Head of caudate nucleus (tissue), 42 donors: ENCODE results near the gene HTT.
"Not testable (repeated sequence)": the region's sequence is repeated elsewhere in the genome, so short reads cannot be mapped to it uniquely, and the experiment has no call there.

Source experiments
- DNase-seq, 42 donors: peaks; one replicate each; pipeline versions ENCODE4 v3.0.0 to v3.0.0-alpha.2; 2020 to 2021; ENCODE audit warnings: mixed read lengths in 7 of 42
- intact Hi-C: fragments of 100-400 bp; cut with DNase I; formaldehyde crosslinking; loops from one replicate; pipeline ENCODE4 v1.15.0; 2022

Gene HTT

DNA sequence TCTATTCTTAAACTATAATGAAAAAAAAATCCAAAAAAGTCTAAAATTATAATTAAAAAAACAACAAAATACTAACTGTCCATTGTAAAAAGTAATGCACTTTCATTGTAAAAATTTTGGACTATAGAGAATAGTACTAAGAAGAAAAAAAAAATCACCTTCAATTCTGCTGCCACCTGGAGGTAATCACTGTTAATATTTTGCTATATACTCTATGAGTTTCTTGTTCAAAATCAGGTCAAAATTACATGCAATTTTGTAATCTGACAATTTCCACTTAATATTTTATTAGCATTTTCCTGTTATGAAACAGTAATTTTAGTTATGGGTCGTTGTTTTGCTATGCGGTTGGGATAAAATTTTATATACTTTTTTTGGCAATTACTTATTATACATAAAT is 62.0 kb downstream of the HTT start:
- intact Hi-C loops, result no loop called here
- no peak for DNase-seq

DNA sequence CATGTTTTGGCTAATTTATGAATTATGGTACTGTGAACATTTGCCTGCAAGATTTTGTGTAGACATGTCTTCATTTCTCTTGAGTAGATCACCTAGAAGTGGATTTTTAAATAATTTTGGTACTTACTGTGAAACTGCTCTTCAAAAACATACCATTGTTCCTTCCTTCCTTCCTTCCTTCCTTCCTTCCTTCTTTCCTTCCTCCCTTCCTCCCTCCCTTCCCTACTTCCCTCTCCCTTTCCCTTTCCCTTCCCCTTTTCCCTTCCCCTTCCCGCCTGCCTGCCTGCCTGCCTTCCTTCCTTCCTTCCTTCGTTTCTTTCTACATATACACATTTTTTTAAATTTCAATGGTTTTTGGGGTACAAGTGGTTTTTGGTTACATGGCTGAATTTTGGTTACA is 63.4 kb downstream of the HTT start:
- DNase-seq, result no peak
- intact Hi-C loops, result no loop called here

GRCh38 chr4:3145234-3145924 is 70.9 kb downstream of the HTT start:
- DNase-seq, result no peak
- intact Hi-C loops, result no loop called here

- DNase-seq, result no peak
- intact Hi-C loops, result no loop called here
Observed at GRCh38 chr4:3148926-3149325, 74.4 kb downstream of the HTT start.

DNA sequence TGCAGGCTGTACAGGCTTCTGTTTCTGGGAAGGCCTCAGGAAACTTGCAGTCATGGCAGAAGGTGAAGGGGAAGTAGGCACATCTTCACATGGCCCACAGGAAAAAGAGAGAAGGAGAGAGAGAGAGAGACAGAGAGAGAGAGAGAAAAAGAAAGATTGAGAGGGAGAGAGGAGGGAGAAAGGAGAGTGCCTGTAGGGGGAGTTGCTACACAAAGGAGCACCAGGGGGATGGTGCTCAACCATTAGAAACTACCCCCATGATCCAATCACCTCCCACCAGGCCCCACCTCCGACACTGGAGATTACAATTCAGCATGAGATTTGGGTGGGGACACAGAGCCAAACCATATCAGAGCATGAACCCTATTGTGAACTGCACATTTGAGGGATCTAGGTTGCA is 76.8 kb downstream of the HTT start:
- DNase-seq, result not testable (repeated sequence)

DNA sequence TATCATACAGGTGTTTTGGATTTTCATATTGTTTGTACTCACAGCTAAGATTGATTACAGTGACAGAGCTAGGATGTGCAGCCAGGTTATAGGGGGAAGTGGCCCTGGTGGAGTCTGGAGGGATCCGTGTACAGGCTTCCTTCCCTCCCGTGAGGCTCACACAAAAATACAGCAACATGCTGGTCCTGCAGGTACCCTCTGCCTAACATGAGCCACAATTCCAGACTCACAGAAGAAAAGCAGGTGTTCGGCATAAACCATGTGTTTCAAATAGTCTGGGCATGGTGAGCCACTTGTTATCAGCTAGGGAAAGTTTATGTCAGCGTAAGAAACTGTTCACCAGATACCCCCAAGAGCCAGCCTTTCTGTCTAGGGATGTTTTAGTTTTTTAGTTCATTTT is 82.9 kb downstream of the HTT start:
- intact Hi-C loops, result no loop called here
- no peak for DNase-seq

More for the DNA sequence above, 76.8 kb downstream of the HTT start:
- intact Hi-C loops, result not testable (repeated sequence)

DNA sequence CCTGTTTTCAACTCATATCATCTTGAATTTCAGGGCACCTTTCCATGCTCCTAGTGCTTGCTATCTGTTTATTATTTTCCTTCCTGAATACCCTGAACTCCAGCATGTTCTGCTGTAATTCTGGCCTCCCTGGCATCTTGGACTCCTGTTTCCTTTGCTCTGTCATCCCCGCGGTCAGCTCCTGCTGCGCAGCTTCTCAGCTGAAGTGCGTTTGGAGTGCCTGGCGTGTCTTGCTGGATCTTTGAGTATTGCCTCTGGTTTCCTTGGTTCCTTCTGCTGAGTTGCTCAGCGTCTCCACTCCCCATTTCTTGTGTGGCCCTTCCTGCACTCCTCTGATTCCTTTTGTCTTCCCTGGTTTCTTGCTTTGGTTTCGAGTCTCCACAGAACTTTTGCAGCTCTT is 84.4 kb downstream of the HTT start:
- DNase-seq, result no peak
- intact Hi-C loops, result no loop called here

DNA sequence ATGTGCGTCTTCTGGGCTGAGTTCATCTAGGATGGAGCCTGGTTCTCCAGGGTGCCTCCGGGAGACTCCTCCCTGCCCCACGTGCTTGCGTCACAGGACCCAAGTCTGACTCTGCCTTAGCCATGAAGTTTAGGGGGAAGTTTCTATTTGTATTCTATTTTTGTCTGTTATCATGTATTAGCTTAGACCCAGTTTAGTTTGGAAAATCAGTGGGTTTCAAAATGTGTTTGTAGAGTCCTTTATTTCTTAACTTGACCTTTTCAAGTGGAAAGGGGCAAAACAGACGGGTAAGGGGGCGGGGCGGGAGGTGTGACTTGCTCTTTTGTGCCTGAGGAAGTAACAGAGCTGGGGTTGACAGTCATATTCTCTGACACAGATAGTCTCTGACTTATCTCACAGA is 86.0 kb downstream of the HTT start:
- intact Hi-C loops, result no loop called here
- no peak for DNase-seq

GRCh38 chr4:3161044-3161443 is 86.6 kb downstream of the HTT start:
- intact Hi-C loops, result not testable (repeated sequence)

GRCh38 chr4:3166434-3166833 is 92.0 kb downstream of the HTT start:
- intact Hi-C loops, DNase-seq: not testable (repeated sequence)

More at GRCh38 chr4:3161044-3161443, 86.6 kb downstream of the HTT start:
- not testable (repeated sequence) for DNase-seq

GRCh38 chr4:3168029-3168428 is 93.5 kb downstream of the HTT start:
- DNase-seq, result no peak

DNA sequence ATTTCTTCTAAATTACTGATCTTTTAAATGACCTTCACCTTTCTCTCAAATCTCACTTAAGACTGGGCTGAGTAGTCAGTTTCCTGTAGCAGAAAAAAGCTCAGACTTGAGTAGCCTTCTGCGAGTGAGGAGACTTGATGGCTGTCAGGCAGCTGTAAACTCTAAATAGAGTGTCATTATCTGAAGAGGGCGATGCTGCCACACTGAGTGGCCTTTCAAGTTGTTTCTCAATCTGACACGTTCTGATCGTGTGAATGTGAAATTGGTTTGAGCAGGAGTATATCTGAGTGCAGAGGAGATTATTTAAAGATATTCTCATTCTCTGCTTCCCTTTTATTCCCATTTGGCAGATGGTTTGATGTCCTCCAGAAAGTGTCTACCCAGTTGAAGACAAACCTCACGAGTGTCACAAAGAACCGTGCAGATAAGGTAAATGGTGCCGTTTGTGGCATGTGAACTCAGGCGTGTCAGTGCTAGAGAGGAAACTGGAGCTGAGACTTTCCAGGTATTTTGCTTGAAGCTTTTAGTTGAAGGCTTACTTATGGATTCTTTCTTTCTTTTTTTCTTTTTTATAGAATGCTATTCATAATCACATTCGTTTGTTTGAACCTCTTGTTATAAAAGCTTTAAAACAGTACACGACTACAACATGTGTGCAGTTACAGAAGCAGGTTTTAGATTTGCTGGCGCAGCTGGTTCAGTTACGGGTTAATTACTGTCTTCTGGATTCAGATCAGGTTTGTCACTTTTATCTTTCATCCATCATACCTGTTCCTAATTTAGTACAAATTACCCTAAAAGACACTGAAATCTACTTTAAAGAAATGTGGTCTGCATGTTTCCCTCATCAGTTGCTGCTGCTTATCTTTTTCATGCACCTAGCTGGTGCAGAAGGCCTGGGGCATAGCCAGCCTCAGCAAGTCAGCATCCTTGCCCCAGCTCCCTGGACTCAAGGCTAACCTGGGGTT is 100.2 kb downstream of the HTT start:
- no peak for DNase-seq
- intact Hi-C loops, result no loop called here

More at GRCh38 chr4:3168029-3168428, 93.5 kb downstream of the HTT start:
- intact Hi-C loops, result no loop called here

DNA sequence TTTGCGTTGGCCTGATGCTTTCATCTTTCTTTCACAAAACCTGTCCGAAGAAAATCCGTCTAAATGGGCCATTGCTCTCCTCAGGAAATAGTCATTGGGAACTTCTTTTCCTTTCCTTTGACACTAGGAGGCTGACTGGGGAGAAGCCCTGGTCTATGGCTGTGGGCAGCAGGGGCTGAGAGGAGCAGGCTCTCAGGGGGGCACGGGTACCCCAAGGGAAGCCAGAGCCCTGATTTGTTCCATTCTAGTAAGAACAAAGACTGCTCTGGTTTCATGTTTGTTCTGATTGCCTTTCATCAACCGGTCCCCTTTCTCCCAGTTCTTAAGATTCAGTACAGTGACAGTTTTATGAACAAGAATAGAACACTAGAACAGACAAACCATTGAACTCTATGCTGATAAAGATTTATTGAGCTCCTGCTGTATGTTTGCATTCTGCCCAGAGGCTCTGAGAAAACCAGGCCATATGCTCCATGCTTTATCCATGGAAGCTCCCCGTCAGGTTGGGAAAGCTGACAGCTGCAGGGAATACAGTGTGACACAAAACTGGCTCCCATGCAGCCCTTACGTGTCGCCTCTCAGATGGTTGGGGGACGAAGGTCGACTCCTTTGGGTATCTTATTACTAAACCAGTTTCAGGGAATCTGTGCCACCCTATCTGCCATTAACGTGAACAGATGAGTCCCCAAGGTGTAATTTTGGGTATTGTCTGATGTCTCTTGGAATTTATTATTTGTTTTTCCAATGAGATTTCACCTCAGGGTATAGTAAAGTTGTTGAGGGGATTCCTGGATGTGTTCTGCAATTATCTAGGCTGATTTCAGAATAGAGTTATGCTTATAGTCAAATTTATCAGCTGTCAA is 102.1 kb downstream of the HTT start:
- intact Hi-C loops, result no loop called here
- DNase-seq, result no peak

DNA sequence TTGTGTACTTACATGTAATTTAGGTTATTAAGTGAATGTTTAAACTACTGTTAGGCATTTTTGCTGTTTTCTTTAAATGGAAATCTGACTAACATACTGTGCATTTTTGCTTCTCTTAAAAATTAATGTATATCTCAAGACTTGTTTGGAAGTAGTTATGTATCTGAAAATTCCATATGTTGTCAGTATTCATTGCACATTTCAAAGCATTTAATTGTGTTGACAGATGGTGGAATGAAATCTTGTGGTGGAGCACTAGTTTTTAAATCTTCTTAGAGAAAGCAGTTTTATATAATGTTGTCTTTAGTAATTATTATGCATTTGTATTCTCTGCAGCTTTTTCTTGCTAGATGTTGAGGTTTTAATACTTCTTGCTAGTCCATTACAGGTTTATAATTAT is 102.9 kb downstream of the HTT start:
- intact Hi-C loops, result no loop called here
- no peak for DNase-seq

GRCh38 chr4:3177905-3178304 is 103.4 kb downstream of the HTT start:
- intact Hi-C loops, result no loop called here
- no peak for DNase-seq

DNA sequence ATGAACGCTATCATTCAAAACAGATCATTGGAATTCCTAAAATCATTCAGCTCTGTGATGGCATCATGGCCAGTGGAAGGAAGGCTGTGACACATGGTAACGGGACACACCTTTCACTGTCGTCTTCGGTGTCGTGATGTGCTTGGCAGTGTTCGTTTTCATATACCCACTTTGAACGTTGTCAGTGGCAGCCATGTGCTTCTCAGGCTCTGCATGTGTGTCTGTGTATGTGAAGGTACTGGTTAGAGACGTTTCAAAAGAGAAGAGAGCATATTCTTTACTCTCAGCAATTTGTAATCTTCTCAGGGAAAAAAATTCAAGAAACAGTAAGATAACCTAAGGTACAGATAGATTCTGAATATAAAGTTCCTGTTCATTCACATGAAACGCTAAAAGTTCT is 103.9 kb downstream of the HTT start:
- intact Hi-C loops, result no loop called here
- DNase-seq, result peak in 1 of 42 donors; percentile 8

DNA sequence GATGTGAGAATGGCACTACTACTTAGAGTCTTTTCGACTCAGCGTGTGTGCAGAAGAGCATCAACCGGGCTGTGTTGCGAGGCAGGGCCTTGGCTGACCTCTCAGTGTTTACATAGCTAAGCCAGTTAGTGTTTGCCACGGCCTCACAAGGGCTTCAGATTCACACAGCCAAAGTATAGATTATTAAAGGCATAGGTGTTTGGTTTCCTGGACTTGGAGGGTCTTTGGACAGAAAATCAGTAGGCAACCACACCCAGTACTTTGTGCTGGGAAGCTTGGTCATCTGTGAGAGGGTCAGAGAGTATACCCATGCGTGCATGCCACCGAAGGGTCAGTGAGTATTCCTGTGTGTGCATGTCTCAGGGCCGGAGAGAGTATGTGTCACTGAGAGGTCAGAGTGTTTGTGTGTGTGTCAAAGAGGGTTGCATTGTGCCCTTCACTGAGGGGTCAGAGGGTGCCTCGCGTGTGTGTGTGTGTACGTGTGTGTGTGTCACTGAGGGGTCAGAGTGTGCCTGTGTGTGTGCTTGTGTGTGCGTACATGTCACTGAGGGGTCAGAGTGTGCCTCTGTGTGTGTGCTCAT is 104.7 kb downstream of the HTT start:
- DNase-seq, result no peak
- intact Hi-C loops, result no loop called here

DNA sequence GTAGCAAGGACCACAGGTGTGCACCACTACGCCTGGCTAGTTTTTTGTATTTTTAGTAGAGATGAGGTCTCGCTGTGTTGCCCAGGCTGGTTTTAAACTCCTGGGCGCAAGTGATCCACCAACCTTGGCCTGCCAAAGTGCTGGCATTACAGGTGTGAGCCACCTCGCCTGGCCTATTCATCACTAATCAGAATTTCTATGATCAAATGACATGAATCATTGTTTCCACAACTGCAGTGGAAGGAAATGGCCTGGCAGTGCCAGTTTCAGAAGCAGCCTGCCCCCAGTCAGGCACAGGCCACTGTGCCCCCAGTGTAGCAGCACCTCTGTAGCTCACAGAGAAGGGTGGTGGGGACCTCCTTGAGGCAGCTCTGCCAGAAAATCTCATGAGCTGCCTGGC is 108.5 kb downstream of the HTT start:
- intact Hi-C loops, result no loop called here
- peak in 1 of 42 donors; percentile 24 for DNase-seq

DNA sequence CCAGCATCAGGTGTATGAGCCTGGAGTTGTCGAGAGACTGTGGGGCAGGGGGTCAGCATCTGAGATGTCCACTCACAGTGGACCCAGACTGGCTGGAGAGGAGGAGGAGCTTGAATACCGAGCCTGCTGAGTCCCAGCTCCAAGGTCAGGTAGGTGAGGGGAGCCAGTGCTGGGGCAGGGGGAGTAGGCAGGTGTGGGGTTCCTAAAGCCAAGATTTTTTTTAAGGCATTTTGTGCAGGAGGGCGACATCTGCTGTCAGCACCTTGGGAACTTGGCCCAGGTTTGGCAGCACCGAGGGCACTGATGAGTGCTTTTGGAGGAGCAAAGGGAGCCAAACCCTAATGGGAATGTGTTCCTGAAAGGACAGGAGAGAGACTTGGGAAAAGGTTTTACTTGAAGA is 110.2 kb downstream of the HTT start:
- peak in 1 of 42 donors; percentile 38 for DNase-seq
- intact Hi-C loops, result no loop called here
